ENCODE data around the gene CERS6. TPM values are rescaled to one million over a fixed set of nuclear protein-coding genes. Genes with fewer than 3 reads are reported as not detected.
"Not testable (repeated sequence)": the region's sequence is repeated elsewhere in the genome, so short reads cannot be mapped to it uniquely, and the experiment has no call there.

CERS6 gene
- polyA plus RNA-seq, 1 donor: 33.8 TPM

- no peak for DNase-seq
Observed at GRCh38 chr2:168645696-168646338, 189.7 kb downstream of the CERS6 start.

GRCh38 chr2:168649105-168649504 is 193.0 kb downstream of the CERS6 start:
- no peak for DNase-seq

- no peak for DNase-seq
Observed at GRCh38 chr2:168649562-168649961, 193.5 kb downstream of the CERS6 start.

GRCh38 chr2:168650139-168650538 is 194.1 kb downstream of the CERS6 start:
- DNase-seq: no peak

GRCh38 chr2:168650781-168651180 is 194.7 kb downstream of the CERS6 start:
- no peak for DNase-seq

GRCh38 chr2:168652997-168653921 is 197.2 kb downstream of the CERS6 start:
- DNase-seq: no peak

GRCh38 chr2:168654705-168655104 is 198.6 kb downstream of the CERS6 start:
- DNase-seq: no peak

DNA sequence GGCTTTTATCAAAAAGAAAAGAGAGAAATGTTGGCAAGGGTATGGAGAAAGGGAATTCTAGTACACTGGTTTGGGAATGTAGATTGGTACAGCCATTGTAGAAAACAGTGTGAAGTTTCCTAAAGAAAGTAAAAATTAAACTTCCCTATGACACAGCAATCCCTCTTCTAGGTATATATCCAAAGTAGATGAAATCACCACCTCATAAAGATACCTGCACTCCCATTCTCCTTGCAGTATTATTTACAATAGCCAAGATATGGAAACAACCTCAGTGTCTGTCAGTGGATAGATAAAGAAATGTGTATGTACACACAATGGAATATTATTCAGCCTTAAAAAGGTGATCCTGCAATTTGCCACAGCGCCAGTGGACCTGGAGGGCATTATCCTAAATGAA is 199.1 kb downstream of the CERS6 start:
- no peak for DNase-seq

DNA sequence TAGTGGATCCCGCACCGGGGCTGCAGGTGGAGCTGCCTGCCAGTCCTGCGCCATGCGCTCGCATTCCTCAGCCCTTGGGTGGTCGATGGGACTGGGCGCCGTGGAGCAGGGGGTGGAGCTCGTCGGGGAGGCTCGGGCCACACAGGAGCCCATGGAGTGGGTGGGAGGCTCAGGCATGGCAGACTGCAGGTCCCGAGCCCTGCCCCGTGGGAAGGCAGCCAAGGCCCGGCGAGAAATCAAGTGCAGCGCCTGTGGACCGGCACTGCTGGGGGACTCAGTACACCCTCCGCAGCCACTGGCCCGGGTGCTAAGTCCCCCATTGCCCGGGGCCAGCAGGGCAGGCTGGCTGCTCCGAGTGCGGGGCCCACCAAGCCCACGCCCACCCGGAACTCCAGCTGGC is 201.3 kb downstream of the CERS6 start:
- DNase-seq: not testable (repeated sequence)

- DNase-seq: no peak
Observed at GRCh38 chr2:168658706-168659105, 202.6 kb downstream of the CERS6 start.

GRCh38 chr2:168660870-168661862 is 205.1 kb downstream of the CERS6 start:
- no peak for DNase-seq

GRCh38 chr2:168661863-168662256 is 205.8 kb downstream of the CERS6 start:
- no peak for DNase-seq

GRCh38 chr2:168662651-168663208 is 206.7 kb downstream of the CERS6 start:
- DNase-seq: no peak

- no peak for DNase-seq
Observed at GRCh38 chr2:168663993-168664392, 207.9 kb downstream of the CERS6 start.

DNA sequence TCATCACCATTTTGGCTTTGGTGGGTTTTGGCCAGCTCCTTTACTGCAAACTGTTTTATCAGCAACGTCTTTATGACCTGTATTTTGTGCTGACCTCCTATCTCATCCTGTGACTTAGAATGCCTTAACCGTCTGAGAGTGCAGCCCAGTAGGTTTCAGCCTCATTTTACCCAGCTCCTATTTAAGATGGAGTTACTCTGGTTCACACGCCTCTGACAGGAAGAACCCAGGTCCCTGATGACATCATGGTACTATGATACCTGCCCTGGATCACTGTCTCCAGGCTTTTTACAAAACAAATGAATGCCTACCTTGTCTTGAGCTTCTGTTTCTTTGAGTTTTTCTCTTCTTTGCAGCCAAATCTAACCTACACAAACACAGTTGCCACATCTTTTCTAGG is 208.6 kb downstream of the CERS6 start:
- not testable (repeated sequence) for DNase-seq

DNA sequence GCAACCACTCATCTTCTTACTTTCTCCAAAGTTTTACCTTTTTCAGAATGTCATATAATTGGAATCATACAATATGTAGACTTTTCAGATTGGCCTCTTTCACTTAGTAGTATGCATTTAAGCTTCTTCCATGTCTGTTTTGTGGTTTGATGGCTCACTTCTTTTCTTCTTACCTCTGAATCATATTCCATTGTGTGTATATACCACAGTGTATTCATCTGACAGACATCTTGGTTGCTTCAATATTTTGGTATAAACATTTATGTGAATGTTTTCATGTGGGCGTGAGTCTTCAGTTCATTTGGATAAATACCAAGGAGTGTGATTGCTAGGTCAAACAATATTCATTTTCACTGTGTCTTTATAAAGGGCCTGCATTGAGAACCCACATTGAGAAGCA is 210.3 kb downstream of the CERS6 start:
- DNase-seq: no peak

DNA sequence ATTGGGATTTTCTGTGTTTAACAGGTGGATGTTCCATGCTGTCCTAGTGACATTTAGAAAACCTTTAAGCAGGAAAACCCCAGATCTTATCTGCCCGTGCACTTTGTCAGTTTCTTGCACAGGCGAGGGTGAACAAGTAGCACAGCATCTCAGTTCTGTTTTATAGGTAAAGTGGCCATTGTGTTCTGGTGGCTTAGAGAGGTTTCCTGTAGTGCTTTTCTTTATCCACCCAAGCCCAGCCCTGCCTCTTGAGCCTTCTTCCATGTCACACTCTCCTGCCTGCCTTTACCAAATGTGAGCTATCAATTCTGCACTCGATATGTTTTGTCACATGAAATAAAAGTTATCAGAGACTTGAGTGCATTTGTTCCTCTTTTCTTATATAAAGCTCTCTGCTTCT is 211.1 kb downstream of the CERS6 start:
- no peak for DNase-seq

- DNase-seq: no peak
Observed at GRCh38 chr2:168669151-168669550, 213.1 kb downstream of the CERS6 start.

DNA sequence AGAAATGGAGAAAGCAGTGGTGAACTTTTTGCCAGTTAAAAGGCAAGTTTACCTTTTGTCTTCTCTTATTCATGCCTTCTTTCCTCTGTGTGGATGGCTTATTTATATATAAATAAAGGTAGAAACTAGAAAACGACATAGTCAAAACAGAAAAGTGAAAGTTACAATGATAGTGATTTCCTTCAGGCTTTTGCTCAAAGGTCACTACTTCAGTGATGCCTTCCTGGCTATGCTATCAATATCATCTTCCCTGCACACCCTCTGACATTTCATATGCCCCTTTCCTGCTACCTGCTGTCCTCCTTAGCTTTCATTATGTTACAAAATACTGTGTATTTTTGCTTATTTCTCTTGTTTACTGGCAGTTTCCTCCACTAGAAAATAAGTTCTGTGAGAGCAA is 214.4 kb downstream of the CERS6 start:
- DNase-seq: no peak

DNA sequence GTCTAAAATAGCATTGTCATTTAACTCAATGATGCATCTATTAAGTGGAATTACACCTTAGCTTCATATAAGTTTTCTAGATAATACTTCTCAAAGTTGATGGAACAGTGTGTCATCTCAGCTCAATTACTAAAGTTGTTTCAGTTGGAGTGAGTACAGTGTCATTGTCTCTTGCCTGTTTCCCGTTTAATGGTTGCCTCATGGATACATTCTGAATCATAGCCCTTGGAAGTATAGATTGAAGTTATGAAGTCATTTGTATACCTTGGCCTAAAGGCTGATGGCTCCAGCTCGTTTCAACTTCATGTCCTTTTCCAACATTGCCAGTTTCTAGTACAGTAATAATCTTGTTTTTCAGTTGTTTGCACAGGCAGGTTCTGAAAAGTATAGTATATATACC is 215.9 kb downstream of the CERS6 start:
- no peak for DNase-seq

DNA sequence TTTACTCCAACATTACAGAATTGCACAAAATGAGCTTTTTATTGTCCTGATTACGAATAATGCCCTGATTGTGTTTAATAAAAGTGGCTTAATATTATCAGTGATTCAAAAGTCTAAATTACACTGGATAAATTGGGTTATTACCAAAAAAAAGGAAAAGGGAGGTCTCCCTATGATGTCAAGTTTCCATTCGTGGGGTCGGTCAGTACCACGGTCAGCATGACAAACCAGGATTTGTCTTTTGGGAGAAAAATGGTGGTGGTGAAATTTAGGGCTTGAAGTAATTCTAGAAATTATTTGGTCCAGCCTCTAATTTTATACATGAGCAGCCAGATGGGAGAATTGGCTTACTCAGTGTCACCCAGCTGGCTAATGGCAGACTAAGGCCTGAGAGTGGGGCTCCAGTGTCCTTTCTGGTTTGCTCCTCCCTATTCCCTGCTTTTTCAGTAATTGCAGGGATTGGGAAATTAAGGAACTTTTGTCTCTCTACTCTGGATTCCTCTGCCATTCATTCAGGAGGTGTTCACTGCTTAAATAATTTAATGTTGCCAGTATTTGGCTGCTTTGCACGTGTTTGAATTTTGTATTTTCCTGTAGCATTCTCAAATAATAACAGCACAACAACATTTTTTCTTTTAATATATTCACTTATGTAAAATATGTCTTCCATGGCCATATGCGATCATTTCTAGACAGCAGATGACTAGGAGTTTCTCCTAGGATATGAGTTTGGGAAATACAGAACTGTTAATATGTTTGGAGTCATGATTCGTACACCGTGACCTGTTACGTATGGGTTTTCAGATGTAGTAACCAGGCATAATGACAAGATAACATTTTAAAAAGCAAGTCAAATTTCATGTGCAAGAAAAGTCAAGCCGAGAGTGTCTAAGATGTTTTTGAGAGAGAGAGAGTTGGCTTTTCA is 217.5 kb downstream of the CERS6 start:
- no peak for DNase-seq
